Dermis blood vessel endothelial cell (primary cell): ENCODE data around the gene STK39. TPM values are rescaled to one million over a fixed set of nuclear protein-coding genes. Genes with fewer than 3 reads are reported as not detected.

Experiments
- DNase-seq: peaks from one replicate; pipeline ENCODE4 v3.0.0; 2010
- total RNA-seq: library from RNA; depleted of rRNA; stranded (reverse); fragments of >200 nt; gene quantifications from 2 replicates; pipeline ENCODE4 v1.2.3, GENCODE V29; 2014

Gene STK39
- total RNA-seq, 1 donor from 2014 or later: 2.7 TPM

DNA sequence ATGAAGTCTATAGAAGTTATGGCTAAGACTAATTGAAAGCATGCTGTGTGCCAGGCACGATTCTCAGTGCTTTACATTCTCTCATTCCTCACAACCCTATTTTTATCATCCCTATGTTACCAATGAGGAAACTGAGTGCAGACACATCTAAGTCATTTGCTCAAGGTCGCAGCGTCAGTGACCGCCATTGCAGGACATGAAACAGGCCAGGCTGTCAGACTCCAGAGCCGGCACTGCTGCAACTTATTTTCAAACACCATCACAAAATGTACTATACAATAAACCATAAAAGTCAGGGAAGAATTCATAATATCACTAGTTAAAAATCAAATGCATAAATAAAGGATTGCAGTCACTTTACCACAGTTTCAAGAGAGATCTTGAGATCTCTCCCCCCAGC, 5.6 kb downstream of the STK39 start:
- DNase-seq: no peak

DNA sequence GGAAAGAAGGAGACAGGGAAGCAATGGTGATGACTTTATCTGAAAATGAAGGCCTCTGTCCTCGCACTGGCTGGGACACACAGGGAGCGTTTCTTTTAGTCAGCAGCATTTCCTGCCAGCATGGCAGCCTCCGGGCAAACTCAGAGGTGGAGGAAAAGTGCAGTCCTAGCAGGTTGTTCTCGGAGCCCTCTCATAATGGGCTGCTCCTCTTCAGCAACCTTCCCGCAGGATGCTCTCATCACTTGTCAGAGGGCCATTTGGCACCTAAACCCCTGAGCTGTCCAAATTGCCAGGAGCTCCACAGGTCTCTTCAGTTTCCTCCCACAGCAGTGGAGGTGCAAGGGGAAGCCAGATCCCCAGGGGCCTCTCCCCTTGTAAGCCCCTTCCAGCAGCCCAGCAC, 6.2 kb downstream of the STK39 start:
- DNase-seq: no peak

DNA sequence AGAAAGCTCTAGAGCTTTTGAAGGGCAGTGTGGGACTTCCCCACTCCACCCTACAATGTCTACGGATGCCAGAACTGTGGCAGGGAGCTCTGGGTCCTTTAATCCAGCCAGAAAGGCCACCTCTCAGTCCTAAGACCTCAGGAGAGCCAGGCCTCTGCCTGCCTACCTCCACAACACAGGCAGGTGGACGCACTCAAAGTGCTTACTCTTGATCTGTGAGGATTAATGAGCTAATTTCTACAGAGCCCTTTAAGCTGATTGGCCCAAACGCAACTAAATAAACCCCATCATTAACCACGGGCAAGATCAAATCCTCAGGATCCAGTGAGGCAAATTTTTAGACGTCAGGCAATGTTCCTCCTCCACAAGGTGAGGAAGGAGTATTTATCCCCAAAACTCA, 8.1 kb downstream of the STK39 start:
- no peak for DNase-seq

DNA sequence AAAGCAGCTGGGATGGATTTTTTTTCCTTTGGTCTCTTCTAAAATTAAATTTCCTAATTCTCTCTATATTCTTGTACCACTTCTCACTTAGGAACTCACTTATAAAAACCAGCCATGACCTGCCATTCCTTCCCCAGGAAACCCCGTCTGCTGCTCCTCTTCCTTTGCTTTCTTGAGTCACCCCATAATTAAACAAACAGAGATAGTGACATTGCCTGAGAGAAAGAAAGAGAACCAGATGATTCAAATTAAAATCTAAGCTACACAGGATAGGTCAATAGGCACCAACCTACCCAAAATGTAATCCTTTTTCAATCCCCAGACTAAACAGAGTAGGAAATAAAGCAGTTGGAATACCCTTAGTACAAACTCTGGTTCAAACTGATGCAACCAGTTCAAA, 9.7 kb downstream of the STK39 start:
- peak; percentile 16 for DNase-seq

DNA sequence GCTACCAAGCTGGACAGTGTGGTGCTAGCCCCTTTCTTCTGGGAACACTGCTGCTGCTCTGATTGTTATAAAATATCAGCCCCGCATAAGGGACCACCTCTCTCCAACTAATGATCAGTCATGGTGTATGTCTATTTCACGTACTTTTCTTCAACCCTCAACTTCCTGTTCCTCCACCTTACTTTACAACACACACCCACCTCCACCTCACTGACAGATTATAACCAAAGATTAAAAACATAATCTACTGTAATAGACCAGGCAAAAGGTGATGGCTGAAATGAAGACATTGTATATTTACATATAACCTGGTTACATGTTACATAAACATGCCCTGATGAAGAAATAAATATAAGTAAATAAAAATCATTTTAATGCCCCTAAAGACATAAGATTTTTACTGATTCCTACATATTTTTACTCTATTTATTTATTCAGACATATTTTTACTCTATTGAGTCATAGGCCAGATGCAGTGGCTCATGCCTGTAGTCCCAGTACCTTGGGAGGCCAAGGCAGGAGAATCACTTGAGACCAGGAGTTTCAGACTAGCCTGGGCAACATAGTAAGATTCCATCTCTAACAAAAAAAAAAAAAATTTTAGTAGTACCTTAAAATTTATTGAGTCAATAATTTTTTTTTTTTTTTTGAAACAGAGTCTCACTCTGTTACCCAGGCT, 12.8 kb downstream of the STK39 start:
- DNase-seq: no peak

DNA sequence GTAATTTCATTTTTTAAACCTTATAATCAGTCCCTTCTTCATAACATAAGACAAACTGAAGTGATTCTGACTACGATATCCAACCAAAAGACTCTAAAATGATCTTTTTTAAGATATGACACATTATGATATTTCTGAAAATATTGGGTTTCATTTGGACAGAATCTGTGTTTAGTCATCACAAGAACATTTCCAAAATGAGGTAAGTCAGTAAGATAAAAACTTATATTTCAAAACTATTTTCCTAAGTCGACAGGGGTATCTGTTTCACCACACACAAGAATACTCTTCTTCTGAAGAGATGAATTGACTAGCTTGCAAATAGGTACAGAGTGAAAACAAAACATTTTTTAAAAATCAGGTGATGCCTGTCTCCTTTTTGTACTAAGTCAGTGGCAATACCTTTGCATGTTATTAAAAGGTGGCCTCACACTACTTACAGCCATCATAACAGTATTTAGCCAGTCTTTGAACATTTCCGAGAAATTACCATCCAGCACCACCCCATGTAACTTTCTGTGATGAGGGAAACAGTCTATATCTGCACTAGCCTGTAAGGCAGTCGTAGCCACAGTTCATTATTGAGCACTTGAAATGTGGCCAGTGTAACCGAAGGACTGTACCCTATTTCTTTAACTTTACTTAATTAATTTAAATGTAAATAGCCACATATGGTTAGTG, 13.5 kb downstream of the STK39 start:
- no peak for DNase-seq

DNA sequence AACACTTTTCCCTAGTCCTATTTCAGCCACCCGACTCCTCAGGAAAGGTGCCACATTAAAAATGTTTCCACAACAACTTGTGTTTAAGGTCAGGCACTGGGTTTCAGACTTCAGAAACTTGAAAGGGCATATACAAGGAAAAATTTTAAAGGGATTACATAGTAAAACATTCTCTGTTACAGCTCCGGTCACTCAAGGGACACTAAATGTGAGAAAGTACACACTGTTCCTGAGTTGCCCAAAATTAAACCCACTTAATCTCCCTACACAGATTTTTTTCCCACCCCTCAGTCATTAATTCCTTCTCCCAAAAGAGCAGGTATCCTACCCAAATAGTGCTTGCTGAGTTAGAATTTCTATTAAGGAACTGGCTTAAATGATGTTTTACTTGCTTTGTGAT, 14.2 kb downstream of the STK39 start:
- no peak for DNase-seq

DNA sequence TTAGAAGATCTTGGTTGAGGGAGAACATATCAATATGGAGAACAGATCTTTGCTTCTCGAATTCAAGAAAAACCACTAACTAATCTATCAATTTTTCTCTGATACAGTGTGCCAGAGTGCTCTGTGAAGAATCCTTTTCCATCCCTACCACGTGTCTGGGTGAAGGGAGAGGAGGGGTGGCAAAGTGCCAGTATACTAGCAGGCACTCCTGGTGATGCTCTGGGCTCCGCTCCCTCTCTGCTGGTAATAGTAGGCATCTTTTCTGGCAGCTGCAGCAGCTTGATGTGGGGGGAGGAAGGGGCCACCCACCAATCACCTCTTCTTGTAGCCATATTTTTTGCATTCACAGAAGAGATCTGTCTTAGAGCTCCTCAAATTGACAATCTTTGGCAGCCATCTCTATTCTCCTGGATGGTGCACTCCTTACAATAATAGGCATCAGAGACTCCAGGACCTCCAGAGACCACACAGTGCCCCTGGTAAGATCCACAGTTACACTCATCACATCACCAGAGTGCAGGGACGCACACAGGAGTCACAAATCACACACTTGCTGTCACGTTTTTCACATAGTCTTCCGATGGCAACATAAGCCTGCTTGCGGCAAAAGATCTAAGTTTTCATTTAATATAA, 15.7 kb downstream of the STK39 start:
- no peak for DNase-seq

DNA sequence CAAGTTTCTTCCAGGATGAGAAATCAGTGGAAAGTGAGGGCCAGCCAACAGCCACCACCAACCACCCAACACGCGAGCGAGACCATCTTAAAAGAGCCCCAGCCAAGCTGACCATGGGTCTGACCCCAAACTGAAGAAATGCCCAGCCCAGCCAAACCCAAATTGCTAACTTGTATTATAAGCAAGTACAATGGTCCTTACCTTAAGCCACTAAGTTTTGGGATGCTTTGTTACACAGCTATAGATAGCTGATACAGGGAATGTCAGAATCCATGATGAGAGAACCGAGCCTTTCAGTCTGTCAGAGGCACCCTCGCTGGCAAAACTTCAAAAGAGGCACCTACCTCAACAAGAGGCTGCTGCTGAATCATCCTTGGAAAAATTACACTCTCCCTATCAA, 17.0 kb downstream of the STK39 start:
- DNase-seq: no peak

DNA sequence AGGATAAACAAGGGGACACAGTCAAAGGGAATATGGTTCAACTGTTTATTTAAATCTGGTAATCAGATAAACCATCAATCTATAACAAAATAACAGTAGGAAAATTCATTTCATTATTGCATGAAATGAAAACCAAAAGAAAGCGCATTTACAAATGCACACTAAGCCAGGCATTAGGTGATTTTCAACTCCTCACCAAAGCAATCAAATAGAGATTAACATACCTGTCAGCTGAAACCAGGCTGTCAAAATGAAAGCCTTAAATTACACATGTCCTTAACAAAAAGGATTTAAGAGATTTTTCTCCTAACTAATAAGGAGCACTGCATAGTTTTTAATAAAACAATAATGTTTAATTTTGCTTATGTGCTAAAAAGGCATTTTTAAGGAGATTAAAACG, 23.0 kb downstream of the STK39 start:
- no peak for DNase-seq

DNA sequence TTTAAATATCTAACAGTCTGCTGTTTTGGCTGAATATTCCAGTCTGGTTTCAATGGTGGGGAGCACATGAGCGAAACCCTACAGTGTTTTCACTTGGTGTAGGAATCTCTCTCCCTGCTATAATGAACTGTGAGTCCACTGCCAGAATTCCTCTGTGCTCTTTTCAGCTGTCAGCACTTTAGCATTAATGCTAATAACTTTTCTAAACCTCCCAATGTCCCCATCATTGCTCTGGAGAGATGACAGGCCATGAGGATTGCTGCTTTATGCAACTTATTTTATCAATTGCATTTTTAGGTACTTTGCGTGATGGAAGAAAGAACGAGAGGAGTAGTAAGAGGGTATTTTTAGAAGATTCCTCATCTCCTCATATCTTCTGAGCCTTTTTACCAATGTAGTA, 25.3 kb downstream of the STK39 start:
- DNase-seq: no peak

DNA sequence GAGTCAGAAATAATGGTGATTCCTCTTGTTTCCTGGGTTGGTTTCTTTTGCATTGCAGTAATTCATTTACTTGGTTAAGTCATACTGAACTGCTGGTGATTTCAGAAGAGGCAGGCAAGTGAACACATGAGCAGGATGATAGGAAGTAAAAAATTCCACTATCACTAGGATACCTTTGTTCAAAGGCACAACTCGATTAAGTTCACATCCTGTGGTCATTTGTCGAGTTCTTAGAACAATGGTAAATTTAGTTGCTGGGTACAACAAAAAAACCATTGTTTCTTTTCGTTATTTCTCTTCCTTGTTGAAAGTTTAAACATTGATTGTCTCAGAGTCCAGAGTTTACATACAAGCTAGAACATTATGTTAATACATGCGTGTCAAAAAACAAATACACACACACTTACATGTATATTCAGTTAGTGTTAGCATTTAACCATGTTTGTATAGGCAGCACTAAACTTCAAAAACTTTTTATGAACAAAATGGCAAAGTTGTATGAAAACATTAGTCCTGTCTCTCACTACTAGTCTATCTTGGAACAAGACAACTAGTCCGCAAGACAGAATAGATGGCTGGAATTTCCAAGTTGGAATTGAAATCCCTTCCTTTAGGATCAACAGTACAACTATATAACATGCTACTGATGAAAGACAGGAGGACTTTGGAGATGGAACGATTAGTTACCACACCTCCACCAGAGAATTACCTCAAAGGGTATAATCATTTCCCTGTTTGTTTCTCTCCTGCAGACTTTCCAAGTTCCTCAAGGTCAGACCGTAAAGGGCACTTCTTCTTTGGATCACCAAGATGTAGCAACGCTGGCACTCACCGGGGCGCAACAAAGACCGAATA, 26.2 kb downstream of the STK39 start:
- peak; percentile 91 for DNase-seq

DNA sequence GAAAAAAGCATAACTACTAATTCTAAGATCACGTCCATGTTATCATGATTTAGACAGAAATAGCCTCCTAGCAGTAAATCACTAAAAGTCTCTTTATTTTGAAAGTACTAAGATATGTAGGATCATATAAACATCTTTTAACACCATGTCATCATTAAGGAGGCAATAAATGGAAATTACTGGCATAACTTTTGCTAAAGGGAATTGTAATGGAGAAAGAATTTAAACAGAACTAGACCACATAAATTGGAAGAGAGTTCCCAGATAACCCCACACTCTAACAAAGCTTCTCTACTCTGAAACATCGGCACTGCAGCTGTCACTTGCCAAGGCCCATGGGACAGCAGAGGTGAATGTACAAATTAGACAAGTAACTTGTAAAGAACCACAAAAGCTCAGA, 29.5 kb downstream of the STK39 start:
- no peak for DNase-seq

DNA sequence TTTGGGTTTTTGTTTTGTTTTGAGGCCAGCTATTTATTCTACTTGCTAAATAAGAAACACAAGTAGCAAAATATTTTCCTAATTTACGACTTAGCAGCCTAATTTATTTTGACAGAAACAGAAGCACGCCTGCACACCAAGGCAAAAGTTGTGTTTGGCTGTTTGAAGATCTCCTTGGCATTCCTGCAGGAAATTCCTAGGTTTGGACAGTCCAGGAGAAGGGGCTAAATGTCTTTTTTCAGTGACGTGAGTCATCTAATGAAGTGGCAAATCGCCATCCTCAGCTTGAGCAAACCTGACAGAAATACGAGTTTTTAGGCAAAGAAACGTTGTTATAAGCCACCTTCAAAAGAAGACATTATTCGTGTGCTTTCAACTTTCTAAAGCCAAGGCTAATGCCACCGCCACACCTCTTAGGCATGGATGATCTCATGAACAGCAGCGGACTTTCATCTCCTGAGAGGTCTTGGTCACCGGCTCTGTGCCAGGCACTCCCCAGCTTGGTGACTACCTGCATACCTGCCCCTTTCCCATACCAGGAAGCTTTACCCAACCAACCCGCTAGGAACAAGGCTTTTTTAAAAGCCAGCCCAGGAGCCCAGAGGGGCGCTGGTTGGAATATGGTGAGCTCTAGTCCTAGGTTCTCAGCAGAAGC, 30.9 kb downstream of the STK39 start:
- DNase-seq: peak; percentile 59

DNA sequence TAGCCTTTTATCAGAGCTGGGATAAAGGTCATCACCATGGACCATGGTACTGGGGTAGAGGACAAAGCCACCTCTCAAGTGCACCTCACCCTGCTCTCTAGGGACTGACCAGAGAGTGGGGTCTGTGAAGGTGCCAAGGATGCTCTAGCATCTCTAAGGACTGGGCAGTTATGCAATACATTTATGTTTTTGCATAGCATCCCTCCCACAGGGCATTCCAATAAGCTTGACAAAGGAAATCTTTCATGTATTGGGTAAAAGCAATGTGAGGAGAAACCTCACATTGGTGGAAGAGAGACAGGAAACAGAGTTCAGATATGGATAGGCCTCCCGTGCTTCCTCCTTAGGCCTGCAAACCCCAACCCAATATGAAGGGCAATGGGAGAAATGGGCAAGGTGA, 31.6 kb downstream of the STK39 start:
- DNase-seq: no peak

DNA sequence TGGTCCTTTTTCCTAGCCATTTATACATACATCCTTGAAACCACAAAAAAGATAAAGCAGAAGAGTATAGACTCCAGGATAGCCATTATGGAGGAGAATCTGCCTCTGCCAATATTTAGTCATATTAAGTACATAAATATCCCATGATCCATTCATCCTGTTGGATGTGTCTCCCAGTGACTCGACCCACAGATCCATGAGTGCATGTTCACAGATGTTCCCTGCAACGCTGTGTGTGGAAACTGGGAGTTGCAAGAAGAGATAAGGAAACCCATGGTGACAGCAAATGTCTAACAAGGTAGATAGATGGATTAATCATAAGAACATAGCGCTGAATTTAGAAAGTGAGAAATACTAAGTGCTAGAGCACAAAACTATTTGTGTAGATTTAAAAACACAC, 34.5 kb downstream of the STK39 start:
- peak; percentile 6 for DNase-seq

DNA sequence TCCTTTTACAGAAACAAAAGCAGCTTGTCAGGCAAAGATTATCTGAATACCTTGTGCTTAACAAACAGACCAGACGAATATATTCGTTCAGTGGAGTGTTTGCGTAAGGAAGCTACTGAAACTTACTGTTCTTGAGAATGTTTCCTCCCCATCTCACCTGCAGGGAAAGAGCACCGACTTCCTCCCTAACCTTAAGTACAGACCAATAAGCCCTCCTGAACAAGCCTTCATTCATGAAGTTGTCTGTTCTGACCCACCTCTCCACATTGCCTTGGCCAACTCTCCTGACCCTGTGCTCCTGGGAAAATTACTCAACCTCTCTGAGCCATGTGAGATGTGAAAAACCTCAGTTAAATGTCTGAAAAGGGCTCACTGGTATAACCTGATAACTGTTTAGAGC, 35.2 kb downstream of the STK39 start:
- DNase-seq: no peak

DNA sequence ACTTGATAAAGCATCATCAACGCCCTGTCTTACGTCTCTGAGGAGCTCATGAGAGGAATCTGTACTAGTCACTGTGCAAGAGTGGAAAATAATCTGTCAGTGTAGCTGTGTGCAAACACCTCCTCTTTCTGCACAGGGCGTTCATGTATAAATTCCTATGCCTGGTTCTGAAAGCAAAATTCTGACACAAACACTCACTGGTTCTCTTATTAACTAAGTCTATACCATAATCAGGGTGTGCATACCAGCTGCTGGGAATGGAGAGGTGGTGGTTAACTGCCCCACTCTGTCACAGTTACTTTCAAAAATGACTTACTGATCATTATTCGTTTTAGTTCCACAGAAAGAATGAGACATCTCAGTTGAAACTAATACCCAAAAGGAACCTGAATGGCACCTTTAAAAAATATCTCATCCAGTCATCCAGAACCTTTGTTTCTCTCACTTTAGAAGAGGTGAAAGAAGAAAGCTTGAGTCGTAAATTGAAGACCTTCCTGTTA, 35.7 kb downstream of the STK39 start:
- DNase-seq: peak; percentile 5

DNA sequence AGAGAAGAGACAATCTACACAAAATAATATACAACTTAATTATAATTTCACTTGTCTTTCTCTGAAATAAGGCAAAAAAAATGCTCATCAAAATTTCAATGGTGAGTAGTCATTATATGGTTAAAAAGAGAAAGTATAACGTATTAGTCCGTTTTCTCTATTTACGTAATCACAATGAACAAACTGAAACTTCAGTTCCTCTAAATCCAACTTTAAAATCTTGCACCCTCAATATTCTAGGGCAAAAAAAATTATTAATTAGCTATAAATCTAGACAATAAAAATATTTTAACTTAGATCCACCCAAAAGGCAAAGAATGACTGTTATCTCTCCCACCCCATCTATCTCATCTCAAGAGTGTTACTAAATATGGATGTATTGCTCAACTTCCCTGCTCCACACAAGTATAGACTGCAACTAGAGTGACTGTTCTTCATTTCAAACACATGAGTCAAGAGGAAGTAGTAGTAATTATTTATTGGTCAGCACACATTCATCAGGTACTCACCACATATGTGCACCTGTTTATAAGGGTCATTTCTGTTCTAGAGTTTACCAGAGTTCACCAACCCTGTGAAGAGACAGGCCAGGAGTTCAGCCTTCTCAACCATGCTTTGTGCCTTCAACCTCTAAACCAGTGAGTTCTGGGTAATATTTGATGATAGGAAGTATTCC, 36.4 kb downstream of the STK39 start:
- DNase-seq: peak; percentile 86

DNA sequence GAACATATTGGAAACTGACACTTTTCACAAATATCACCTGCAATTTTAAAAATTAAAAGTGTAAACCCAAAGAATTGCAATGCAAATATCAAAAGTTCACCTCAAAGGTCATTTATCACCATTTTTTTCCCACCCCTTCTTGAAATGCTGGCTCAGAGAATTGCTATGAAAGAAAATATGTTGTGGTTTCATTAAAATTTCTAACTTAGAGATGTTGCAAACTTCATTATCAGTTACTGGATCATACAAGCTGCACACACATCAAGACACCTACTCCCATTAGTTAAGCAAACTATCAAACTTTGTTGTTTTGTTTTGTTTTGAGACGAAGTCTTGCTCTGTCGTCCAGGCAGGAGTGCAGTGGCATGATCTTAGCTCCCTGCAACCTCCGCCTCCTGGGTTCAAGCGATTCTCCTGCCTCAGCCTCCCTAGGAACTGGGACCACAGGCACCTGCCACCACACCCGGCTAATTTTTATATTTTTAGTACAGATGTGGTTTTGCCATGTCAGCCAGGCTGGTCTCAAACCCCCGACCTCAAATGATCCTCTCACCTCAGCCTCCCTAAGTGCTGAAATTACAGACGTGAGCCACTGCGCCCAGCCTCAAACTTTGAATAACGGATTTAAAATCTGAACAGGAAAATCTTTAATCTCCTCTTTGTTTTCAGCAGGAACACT, 37.0 kb downstream of the STK39 start:
- no peak for DNase-seq

DNA sequence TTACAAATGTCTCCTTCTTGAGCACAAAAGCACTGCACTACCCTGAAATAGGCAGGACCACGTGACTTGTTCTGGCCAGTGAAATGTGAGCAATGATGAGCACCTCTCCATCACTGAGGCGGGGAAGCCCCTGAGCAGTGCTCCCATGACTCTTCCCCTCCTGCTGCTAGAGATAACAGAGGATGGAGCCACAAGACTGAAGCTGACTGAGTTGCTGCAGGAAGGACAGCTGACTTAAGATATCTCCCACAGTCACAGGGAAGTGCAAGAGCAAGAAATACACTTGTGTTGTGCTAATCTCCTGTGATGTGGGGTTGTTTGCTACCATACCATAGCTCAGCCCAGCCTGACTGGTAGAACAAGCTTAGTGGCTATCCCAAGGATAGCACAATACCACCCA, 38.7 kb downstream of the STK39 start:
- DNase-seq: no peak
